ENCODE measurements around the gene FZD2. TPM values are rescaled to one million over a fixed set of nuclear protein-coding genes. Genes with fewer than 3 reads are reported as not detected.

The FZD2 gene
- total and polyA plus RNA-seq, 9 of the 15 experiments (the other 6 are each of a cell fraction or from before 2014, with no cell fraction given), result 0.03 to 4.5 (median 1.1) TPM; not detected in 1

DNA sequence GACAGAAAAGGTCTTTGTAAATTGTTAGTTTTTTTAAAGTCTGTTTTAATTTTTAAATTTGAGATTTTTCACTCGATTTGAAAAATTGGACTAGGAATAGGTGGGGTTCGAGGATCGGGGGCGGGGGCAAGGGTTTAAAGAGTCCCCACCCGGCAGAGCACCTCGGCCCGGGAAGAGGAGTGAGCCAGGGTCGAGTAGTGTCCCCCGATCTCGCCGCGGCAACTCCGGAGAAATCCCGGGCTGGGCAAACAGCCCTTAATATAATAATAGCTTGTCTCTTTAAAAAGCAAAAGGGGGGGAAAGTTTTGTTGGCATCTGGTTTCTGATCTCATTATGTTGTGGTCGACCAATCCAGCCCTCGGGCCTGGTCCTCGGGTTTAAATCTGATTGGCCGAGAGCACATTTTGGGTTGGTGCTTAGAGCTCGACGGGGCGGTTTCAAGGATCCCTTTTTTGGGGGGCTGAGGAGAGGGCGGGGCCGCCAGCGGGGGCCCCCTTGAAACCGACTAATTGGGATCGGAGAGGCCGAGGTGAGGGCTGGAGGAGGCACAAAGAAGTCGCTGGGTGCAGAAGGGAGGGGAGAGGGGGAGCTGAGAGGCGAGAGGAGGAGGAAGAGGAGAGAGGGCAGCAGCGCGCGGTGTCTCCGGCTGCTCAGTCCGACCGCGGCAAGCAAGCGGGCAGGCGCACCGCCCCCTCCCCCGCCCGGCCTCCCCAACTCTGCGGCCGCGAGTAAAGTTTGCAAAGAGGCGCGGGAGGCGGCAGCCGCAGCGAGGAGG, at the start of gene FZD2 (continued):
- TF ChIP-seq RNF2 (IDR thresholded peaks at IDR 0.05), result no peak
- TF ChIP-seq ZBTB17 (CRISPR knock-in tag; IDR thresholded peaks at IDR 0.05), result no peak
- TF ChIP-seq ZFX (CRISPR knock-in tag; IDR thresholded peaks at IDR 0.05), result peak; percentile 52
- no peak for TF ChIP-seq STAT5A (IDR thresholded peaks at IDR 0.05; ENCODE audit: borderline replicate concordance, low read length)
- no peak for TF ChIP-seq ZNF134 (CRISPR knock-in tag; conservative IDR thresholded peaks at IDR 0.05)
- peak; percentile 60 for TF ChIP-seq EGR1 (conservative IDR thresholded peaks at IDR 0.05)
- no peak for TF ChIP-seq FOXK1 (CRISPR knock-in tag; IDR thresholded peaks at IDR 0.05; ENCODE audit: borderline replicate concordance)
- no peak for TF ChIP-seq MCM7 (IDR thresholded peaks at IDR 0.05)
- TF ChIP-seq, protein P1, sequence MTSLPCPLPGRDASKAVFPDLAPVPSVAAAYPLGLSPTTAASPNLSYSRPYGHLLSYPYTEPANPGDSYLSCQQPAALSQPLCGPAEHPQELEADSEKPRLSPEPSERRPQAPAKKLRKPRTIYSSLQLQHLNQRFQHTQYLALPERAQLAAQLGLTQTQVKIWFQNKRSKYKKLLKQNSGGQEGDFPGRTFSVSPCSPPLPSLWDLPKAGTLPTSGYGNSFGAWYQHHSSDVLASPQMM (CRISPR knock-in tag; IDR thresholded peaks at IDR 0.05), result no peak
- no peak for TF ChIP-seq PREB (CRISPR knock-in tag; IDR thresholded peaks at IDR 0.05)
- no peak for TF ChIP-seq SIRT6 (IDR thresholded peaks at IDR 0.05; ENCODE audit: low read depth, low read length)
- TF ChIP-seq ZKSCAN8 (CRISPR knock-in tag; IDR thresholded peaks at IDR 0.05), result no peak
- TF ChIP-seq ZNF274 (IDR thresholded peaks at IDR 0.05; ENCODE audit: borderline replicate concordance, low read depth, low read length), result no peak
- no peak for TF ChIP-seq ETV1 (tag; conservative IDR thresholded peaks at IDR 0.05; ENCODE audit: low read depth)
- TF ChIP-seq KLF1 (tag; IDR thresholded peaks at IDR 0.05), result no peak
- TF ChIP-seq KDM5B (IDR thresholded peaks at IDR 0.05; ENCODE audit: insufficient replicate concordance, low read depth, low read length), result no peak
- no peak for TF ChIP-seq GTF2B (IDR thresholded peaks at IDR 0.05; ENCODE audit: extremely low read depth, insufficient read length)
- TF ChIP-seq KHSRP (IDR thresholded peaks at IDR 0.05), result no peak
- TF ChIP-seq, protein P2, sequence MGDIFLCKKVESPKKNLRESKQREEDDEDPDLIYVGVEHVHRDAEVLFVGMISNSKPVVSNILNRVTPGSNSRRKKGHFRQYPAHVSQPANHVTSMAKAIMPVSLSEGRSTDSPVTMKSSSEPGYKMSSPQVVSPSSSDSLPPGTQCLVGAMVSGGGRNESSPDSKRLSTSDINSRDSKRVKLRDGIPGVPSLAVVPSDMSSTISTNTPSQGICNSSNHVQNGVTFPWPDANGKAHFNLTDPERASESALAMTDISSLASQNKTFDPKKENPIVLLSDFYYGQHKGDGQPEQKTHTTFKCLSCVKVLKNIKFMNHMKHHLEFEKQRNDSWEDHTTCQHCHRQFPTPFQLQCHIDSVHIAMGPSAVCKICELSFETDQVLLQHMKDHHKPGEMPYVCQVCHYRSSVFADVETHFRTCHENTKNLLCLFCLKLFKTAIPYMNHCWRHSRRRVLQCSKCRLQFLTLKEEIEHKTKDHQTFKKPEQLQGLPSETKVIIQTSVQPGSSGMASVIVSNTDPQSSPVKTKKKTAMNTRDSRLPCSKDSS (IDR thresholded peaks at IDR 0.05; ENCODE audit: low read depth, partially characterized antibody), result no peak
- TF ChIP-seq CAMTA2 (CRISPR knock-in tag; conservative IDR thresholded peaks at IDR 0.05), result no peak
- no peak for TF ChIP-seq SMAD2 (IDR thresholded peaks at IDR 0.05; ENCODE audit: low read depth, low read length)
- TF ChIP-seq TSHZ1 (CRISPR knock-in tag; IDR thresholded peaks at IDR 0.05), result no peak
- TF ChIP-seq NCOR1 (IDR thresholded peaks at IDR 0.05), result no peak

Data from K562 (cell line).